HEK293T (cell line): ENCODE measurements around the gene PTTG1IP.

Experiments
- CTBP1 ChIP-seq: fragments of 450-650 bp; IDR thresholded peaks from 2 replicates; pipeline ENCODE4 v1.6.1; 2016; ENCODE audit warnings: borderline replicate concordance
- ZNF384 ChIP-seq: fragments of 450-650 bp; IDR thresholded peaks from 2 replicates; pipeline ENCODE4 v1.6.1; 2016

GRCh38 chr21:44893278-44893556, 19.7 kb upstream of the PTTG1IP start:
- TF ChIP-seq CTBP1 (no peak), ZNF384 (no peak)
